NCI-H2196 (cell line): ENCODE data around the gene EGLN2.
"Not testable (repeated sequence)": the region's sequence is repeated elsewhere in the genome, so short reads cannot be mapped to it uniquely, and the experiment has no call there.

ENCODE experiments used
- DNase-seq: peaks from one replicate; lab custom pipeline; 2025; ENCODE audit not compliant: unreplicated experiment; lab: John Stamatoyannopoulos, UW

EGLN2 gene

DNA sequence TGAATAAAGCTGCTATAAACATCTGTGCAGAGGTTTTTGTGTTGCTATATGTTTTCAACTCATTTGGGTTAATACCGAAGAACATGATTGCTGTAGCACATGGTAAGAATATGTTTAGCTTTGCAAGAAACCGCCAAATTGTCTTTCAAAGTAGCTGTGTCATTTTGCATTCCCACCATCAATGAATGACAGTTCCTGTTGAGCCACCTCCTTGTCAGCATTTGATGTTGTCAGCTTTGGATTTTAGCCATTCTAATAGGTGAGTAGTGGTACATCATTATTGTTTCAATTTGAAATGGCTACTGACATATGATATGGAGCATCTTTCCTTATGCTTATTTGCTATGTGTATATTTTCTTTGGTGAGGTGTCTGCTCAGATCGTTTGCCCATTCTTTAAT is 43.0 kb downstream of the EGLN2 start:
- DNase-seq, result not testable (repeated sequence)

DNA sequence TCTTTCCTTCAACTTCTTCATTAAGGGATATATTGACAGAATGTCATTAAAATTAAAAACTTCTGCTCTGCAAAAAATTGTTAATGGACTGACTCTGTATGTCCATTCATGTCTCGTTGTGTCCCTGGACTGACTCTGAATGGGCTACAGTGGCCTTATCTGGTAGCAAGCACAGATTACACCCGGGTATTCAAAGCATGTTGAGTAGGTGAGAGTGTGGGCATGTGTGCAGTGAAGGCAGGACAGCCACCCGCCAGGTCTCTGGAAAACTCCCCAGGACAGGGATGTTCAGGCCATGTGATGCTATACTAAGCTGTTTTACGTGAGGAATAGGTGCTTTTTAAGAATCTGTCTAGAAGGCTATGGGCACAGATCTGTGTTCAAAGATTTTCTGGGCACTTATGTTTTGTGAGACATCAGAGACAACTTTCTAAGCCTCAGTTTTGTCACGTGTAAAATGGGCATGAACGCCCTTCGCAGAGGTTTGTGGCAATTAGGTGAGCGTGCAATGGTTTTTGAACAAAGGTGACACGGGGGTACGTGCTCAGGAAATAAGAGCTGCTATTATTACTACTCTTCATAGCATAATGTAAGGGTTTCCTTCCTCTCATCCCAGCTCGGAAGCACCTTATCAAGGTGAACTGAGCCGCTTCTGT is 44.1 kb downstream of the EGLN2 start:
- not testable (repeated sequence) for DNase-seq

DNA sequence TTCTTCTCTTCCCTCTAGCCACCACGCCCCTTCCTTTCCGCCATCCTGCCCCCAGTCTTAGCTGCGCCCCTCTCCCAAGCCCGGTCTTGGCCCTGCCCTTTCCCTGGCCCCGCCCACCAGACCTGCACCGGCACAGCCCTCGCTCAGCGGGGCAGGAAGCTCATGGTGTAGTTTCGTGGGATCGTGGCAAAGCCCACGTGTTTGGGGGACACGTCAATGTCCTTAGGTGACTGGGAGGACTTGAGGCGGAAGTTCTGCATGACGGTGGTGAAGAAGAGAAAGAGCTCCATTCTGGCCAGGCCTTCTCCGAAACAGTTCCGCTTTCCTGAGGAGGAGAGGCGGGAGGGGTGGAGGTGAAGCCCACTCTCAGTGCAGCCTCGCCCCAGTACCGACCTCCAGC is 44.7 kb downstream of the EGLN2 start:
- not testable (repeated sequence) for DNase-seq

DNA sequence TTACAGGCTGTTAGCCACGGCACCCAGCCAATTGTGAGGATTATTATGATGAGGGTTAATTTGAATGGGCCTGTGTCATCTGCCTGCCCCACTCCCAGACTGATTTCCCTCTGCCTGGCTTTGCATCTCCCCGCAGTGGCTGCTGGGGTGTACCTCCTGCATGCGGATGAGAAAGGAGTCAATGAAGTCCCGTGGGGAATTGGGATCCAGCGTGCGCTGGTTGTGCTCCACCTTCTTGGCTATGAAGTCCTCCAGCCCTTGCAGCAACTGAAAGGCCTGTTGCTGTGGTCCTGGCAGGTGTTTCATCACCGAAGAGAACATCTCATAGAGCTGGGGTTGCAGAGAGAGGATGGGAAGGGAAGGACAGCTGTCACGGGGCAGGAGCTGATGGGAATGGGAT is 47.7 kb downstream of the EGLN2 start:
- not testable (repeated sequence) for DNase-seq

DNA sequence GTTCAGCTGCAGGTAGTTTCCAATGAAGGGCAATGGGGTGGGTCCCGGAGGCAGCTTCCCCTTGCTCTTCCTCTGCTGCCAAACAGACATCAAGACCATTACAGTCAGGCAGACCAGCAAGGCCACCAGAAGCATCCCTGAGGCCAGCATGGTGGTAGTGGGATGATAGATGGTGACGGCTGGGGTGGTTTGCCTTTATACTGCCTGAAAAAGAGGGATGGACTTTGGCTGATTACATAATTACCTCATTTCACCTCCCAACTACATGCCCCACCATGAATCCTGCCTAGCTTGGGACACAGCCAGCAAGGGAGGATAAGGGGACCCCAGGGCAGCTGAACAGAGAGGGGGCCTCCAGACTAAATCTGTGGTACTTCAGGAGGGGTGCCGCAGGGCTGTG is 51.3 kb downstream of the EGLN2 start, which contains the start of gene CYP2A6:
Gene CYP2A6, minus strand, starts transcription at position 171 of the 400 bp plus-strand sequence. Its CDS starts 21 bp downstream, at position 150.
- DNase-seq, result not testable (repeated sequence)

DNA sequence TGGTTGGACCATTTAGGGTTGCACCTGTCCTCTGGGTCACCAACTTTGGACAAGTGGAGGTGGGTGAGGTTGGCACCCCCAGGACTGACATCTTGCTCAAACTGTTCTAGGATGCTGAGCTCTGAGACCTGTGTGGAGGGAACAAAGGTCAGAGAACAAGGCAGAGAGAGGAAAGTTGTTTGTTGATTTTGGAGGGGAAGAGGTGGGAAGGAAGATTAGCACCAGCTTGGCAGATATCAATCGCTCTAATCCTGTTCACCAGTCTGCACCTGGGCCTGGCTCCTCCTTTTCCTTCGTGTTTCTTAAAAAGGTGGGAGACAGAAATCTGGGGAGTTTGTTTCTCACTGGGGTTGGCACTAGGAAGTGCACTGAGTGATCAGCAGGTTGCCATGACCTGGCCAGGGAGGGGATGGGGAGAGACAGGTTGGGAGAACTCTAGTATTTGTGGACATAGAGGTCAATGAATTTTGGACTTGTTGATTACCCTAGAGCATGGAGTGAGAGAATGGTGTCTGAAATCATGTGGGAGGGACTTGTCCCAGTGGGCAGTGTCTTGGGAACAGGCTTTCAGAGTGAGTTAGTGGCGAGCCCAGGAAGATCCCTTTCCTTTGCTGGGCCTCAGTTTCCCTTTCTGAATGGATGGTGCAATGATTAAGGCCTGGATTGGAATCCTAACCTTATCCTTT is 53.6 kb downstream of the EGLN2 start:
- DNase-seq, result not testable (repeated sequence)
